HUES64 (cell line): ENCODE data around the gene HS6ST1.

Experiments
- H3K27ac ChIP-seq: 2 replicates; pipeline ENCODE4 v1.7.0; 2013; ENCODE audit warnings: low read depth, low read length, inconsistent platforms
- H3K27me3 ChIP-seq: 2 replicates; pipeline ENCODE4 v1.6.1; 2013; ENCODE audit warnings: mild to moderate bottlenecking, low read length; ENCODE audit not compliant: insufficient read depth
- H3K36me3 ChIP-seq: 2 replicates; pipeline ENCODE4 v1.6.1; 2013; ENCODE audit warnings: mild to moderate bottlenecking, low read length; ENCODE audit not compliant: insufficient read depth
- H3K4me1 ChIP-seq: 2 replicates; pipeline ENCODE4 v1.6.1; 2013; ENCODE audit warnings: mild to moderate bottlenecking, low read length, moderate library complexity; ENCODE audit not compliant: insufficient read depth
- H3K4me3 ChIP-seq: 2 replicates; pipeline ENCODE4 v1.5.1; 2013; ENCODE audit warnings: mild to moderate bottlenecking, low read length, moderate library complexity
- H3K9ac ChIP-seq: 2 replicates; pipeline ENCODE4 v1.6.1; 2013; ENCODE audit warnings: mild to moderate bottlenecking, low read depth, low read length
- H3K9me3 ChIP-seq: 2 replicates; pipeline ENCODE4 v1.6.1; 2013; ENCODE audit warnings: low read depth, low read length; ENCODE audit not compliant: insufficient read depth
- WGBS: fragments of 150-250, 120-280 bp; methylation state at CpG from one replicate; pipeline ENCODE4 v1.1.7; 2013; ENCODE audit warnings: missing lambda C conversion rate; 5-methylcytosine and 5-hydroxymethylcytosine counted together

Gene HS6ST1

GRCh38 chr2:128301021-128301420, 17.6 kb downstream of the HS6ST1 start:
- H3K27me3 ChIP-seq = no peaks in the 10 kb centered on the region
- H3K36me3 ChIP-seq = no peaks in the 10 kb centered on the region
- H3K9me3 ChIP-seq = no peaks in the 10 kb centered on the region
- H3K4me3 ChIP-seq = no peak overlapping the region
- WGBS = 92% methylated on average over 8 of the region's 8 CpGs
- no peak overlapping the region for H3K9ac ChIP-seq
- H3K27ac ChIP-seq = no peak overlapping the region
- H3K4me1 ChIP-seq = peaks cover 14% of the 10 kb centered on the region

GRCh38 chr2:128300151-128301020, 18.3 kb downstream of the HS6ST1 start:
- Histone ChIP-seq H3K4me3 (no peak overlapping the region), H3K27me3 (no peaks in the 10 kb centered on the region), H3K36me3 (no peaks in the 10 kb centered on the region), H3K27ac (no peak overlapping the region), H3K4me1 (peaks cover 8% of the 10 kb centered on the region), H3K9ac (no peak overlapping the region), H3K9me3 (no peaks in the 10 kb centered on the region)
- WGBS = 93% methylated on average over 23 of the region's 23 CpGs

- Histone ChIP-seq H3K4me3 (no peak overlapping the region), H3K9me3 (no peaks in the 10 kb centered on the region), H3K27me3 (no peaks in the 10 kb centered on the region), H3K36me3 (no peaks in the 10 kb centered on the region), H3K27ac (no peak overlapping the region), H3K9ac (no peak overlapping the region), H3K4me1 (0 out of 2 replicates have a peak, but pooled peaks cover under 1% of the 10 kb centered on the region)
- WGBS = 96% methylated on average over 11 of the region's 11 CpGs
These were observed 19.0 kb downstream of the HS6ST1 start for GRCh38 chr2:128299628-128300027.

GRCh38 chr2:128298846-128299507, 19.7 kb downstream of the HS6ST1 start:
- H3K27me3 ChIP-seq = no peaks in the 10 kb centered on the region
- 93% methylated on average over 16 of the region's 16 CpGs for WGBS
- no peak overlapping the region for H3K4me3 ChIP-seq
- H3K27ac ChIP-seq = no peak overlapping the region
- H3K36me3 ChIP-seq = no peaks in the 10 kb centered on the region
- no peak overlapping the region for H3K9ac ChIP-seq
- no peaks in the 10 kb centered on the region for H3K9me3 ChIP-seq
- H3K4me1 ChIP-seq = no peaks in the 10 kb centered on the region; the same call in 1 of the 2 replicates

- H3K36me3 ChIP-seq = no peaks in the 10 kb centered on the region
- H3K9ac ChIP-seq = no peak overlapping the region
- H3K27ac ChIP-seq = no peak overlapping the region
- peaks cover under 1% of the 10 kb centered on the region; the same call in 1 of the 2 replicates for H3K4me1 ChIP-seq
- no peaks in the 10 kb centered on the region for H3K9me3 ChIP-seq
- no peaks in the 10 kb centered on the region for H3K27me3 ChIP-seq
- whole genome bisulfite sequencing = 91% methylated on average over 7 of the region's 7 CpGs
- no peak overlapping the region for H3K4me3 ChIP-seq
These were observed 20.4 kb downstream of the HS6ST1 start for GRCh38 chr2:128298286-128298685.

- peaks cover 19% of the 10 kb centered on the region for H3K4me1 ChIP-seq
- no peak overlapping the region for H3K27ac ChIP-seq
- WGBS = 93% methylated on average over 8 of the region's 8 CpGs
These were observed 24.7 kb downstream of the HS6ST1 start for GRCh38 chr2:128293870-128294455.

GRCh38 chr2:128293426-128293755, 25.3 kb downstream of the HS6ST1 start:
- 85% methylated on average over 8 of the region's 8 CpGs for WGBS
- peaks cover 21% of the 10 kb centered on the region for H3K4me1 ChIP-seq
- H3K4me3 ChIP-seq = no peak overlapping the region
- no peak overlapping the region for H3K27ac ChIP-seq
- no peaks in the 10 kb centered on the region for H3K9me3 ChIP-seq
- no peak overlapping the region for H3K9ac ChIP-seq
- H3K27me3 ChIP-seq = no peaks in the 10 kb centered on the region
- no peaks in the 10 kb centered on the region for H3K36me3 ChIP-seq

More at GRCh38 chr2:128293870-128294455, 24.7 kb downstream of the HS6ST1 start:
- H3K9me3 ChIP-seq = no peaks in the 10 kb centered on the region
- no peaks in the 10 kb centered on the region for H3K36me3 ChIP-seq
- no peak overlapping the region for H3K9ac ChIP-seq
- H3K4me3 ChIP-seq = no peak overlapping the region
- no peaks in the 10 kb centered on the region for H3K27me3 ChIP-seq

GRCh38 chr2:128292599-128293425, 25.9 kb downstream of the HS6ST1 start:
- 86% methylated on average over 21 of the region's 21 CpGs for WGBS
- H3K27ac ChIP-seq = peak overlapping the region; percentile 17; the same call in 1 of the 2 replicates

GRCh38 chr2:128291844-128292598, 26.6 kb downstream of the HS6ST1 start:
- H3K9ac ChIP-seq = no peak overlapping the region
- no peak overlapping the region for H3K27ac ChIP-seq
- H3K36me3 ChIP-seq = peaks cover 3% of the 10 kb centered on the region; the same call in 1 of the 2 replicates
- peaks cover 21% of the 10 kb centered on the region for H3K4me1 ChIP-seq
- no peaks in the 10 kb centered on the region for H3K27me3 ChIP-seq
- WGBS = 92% methylated on average over 19 of the region's 19 CpGs
- H3K9me3 ChIP-seq = no peaks in the 10 kb centered on the region
- H3K4me3 ChIP-seq = no peak overlapping the region

More at GRCh38 chr2:128292599-128293425, 25.9 kb downstream of the HS6ST1 start:
- H3K9ac ChIP-seq = no peak overlapping the region
- H3K4me1 ChIP-seq = peaks cover 21% of the 10 kb centered on the region
- no peak overlapping the region for H3K4me3 ChIP-seq
- no peaks in the 10 kb centered on the region for H3K9me3 ChIP-seq
- H3K36me3 ChIP-seq = peaks cover 2% of the 10 kb centered on the region; the same call in 1 of the 2 replicates
- H3K27me3 ChIP-seq = no peaks in the 10 kb centered on the region

GRCh38 chr2:128291161-128291843, 27.4 kb downstream of the HS6ST1 start:
- Histone ChIP-seq H3K27me3 (no peaks in the 10 kb centered on the region), H3K4me1 (peaks cover 21% of the 10 kb centered on the region), H3K9me3 (no peaks in the 10 kb centered on the region), H3K4me3 (no peak overlapping the region), H3K36me3 (peaks cover 3% of the 10 kb centered on the region; the same call in 1 of the 2 replicates), H3K27ac (no peak overlapping the region), H3K9ac (no peak overlapping the region)
- WGBS = 94% methylated on average over 13 of the region's 13 CpGs
